GM12891 (cell line): ENCODE measurements around the gene SLC38A10.

Source experiments
- DNase-seq: peaks from one replicate; pipeline ENCODE4 v3.0.0; 2011; ENCODE audit warnings: low spot score; ENCODE audit not compliant: insufficient read length
- FAIRE-seq: peaks from 2 replicates; lab custom pipeline; 2011; peaks lifted over from hg19 to GRCh38; lab: Jason Lieb, UNC
- PAX5 ChIP-seq: IDR thresholded peaks from 2 replicates; pipeline ENCODE4 v1.6.1; 2011; ENCODE audit warnings: low read length, moderate library complexity, mild to moderate bottlenecking; ENCODE audit not compliant: insufficient read depth, severe bottlenecking
- POLR2A ChIP-seq: IDR thresholded peaks from 2 replicates; pipeline ENCODE4 v1.6.1; 2011; ENCODE audit warnings: low read depth, low read length, control low read depth
- POLR2AphosphoS5 ChIP-seq: IDR thresholded peaks from 2 replicates; pipeline ENCODE4 v1.6.1; 2011; ENCODE audit warnings: low read depth, low read length, control low read depth
- POU2F2 ChIP-seq: IDR thresholded peaks from 2 replicates; pipeline ENCODE4 v1.6.1; 2011; ENCODE audit warnings: low read depth, mild to moderate bottlenecking, control low read depth, low read length, moderate library complexity
- SPI1 ChIP-seq: IDR thresholded peaks from 2 replicates; pipeline ENCODE4 v1.6.1; 2011; ENCODE audit warnings: low read depth, low read length, control low read depth
- TAF1 ChIP-seq: IDR thresholded peaks from 2 replicates; pipeline ENCODE4 v1.6.1; 2011; ENCODE audit warnings: low read depth, low read length, control low read depth

Gene SLC38A10

GRCh38 chr17:81256616-81257015 lies 38.5 kb downstream of the SLC38A10 start:
- TF ChIP-seq SPI1 (no peak), POU2F2 (no peak), PAX5 (no peak), TAF1 (no peak), POLR2AphosphoS5 (no peak), POLR2A (no peak)
- FAIRE-seq (no peak), DNase-seq (no peak)

- no peak for TF ChIP-seq POU2F2
- no peak for FAIRE-seq
- DNase-seq = no peak
Observed at GRCh38 chr17:81254955-81255717, 40.0 kb downstream of the SLC38A10 start.

GRCh38 chr17:81253358-81254131 lies 41.6 kb downstream of the SLC38A10 start:
- DNase-seq (peak; percentile 61), FAIRE-seq (peak; percentile 95)

GRCh38 chr17:81252987-81253329 lies 42.1 kb downstream of the SLC38A10 start:
- FAIRE-seq (no peak), DNase-seq (no peak)

More at GRCh38 chr17:81253358-81254131, 41.6 kb downstream of the SLC38A10 start:
- TF ChIP-seq PAX5 (no peak), SPI1 (no peak), POLR2A (no peak), POU2F2 (no peak), POLR2AphosphoS5 (no peak), TAF1 (no peak)

GRCh38 chr17:81252326-81252986 lies 42.7 kb downstream of the SLC38A10 start:
- no peak for FAIRE-seq
- no peak for DNase-seq

More at GRCh38 chr17:81252987-81253329, 42.1 kb downstream of the SLC38A10 start:
- TF ChIP-seq PAX5 (no peak), POLR2A (no peak), TAF1 (no peak), SPI1 (no peak), POLR2AphosphoS5 (no peak), POU2F2 (no peak)

GRCh38 chr17:81251709-81252301 lies 43.3 kb downstream of the SLC38A10 start:
- no peak for TF ChIP-seq POLR2AphosphoS5
- no peak for TF ChIP-seq POLR2A
- TF ChIP-seq TAF1 = no peak
- TF ChIP-seq POU2F2 = no peak
- TF ChIP-seq PAX5 = no peak
- no peak for TF ChIP-seq SPI1
- no peak for DNase-seq
- no peak for FAIRE-seq

More at GRCh38 chr17:81252326-81252986, 42.7 kb downstream of the SLC38A10 start:
- TF ChIP-seq SPI1 (no peak), PAX5 (no peak), POU2F2 (no peak), POLR2A (no peak), TAF1 (no peak), POLR2AphosphoS5 (no peak)

GRCh38 chr17:81251094-81251708 lies 43.9 kb downstream of the SLC38A10 start:
- no peak for FAIRE-seq
- TF ChIP-seq POLR2A = no peak
- TF ChIP-seq POU2F2 = no peak
- TF ChIP-seq POLR2AphosphoS5 = no peak
- no peak for TF ChIP-seq PAX5
- TF ChIP-seq SPI1 = no peak
- no peak for TF ChIP-seq TAF1
- no peak for DNase-seq

- no peak for TF ChIP-seq TAF1
- no peak for TF ChIP-seq POU2F2
- TF ChIP-seq PAX5 = no peak
- TF ChIP-seq SPI1 = no peak
- TF ChIP-seq POLR2AphosphoS5 = no peak
- no peak for TF ChIP-seq POLR2A
- DNase-seq = no peak
- FAIRE-seq = no peak
Observed at GRCh38 chr17:81250286-81251093, 44.6 kb downstream of the SLC38A10 start.
